Neural cell (in vitro differentiated cells): ENCODE results near the gene UBASH3B.

Experiments
- CTCF ChIP-seq: fragments of 450-650 bp; IDR thresholded peaks from 2 replicates; pipeline ENCODE4 v1.5.1; 2014; ENCODE audit warnings: antibody characterized with exemption, mild to moderate bottlenecking, moderate library complexity; ENCODE audit not compliant: poor library complexity, severe bottlenecking
- EZH2 ChIP-seq: fragments of 200-600, 300-800 bp; shearing (Covaris generic), sonication (generic); IDR thresholded peaks from 2 replicates; pipeline ENCODE4 v1.6.1; 2014; ENCODE audit warnings: antibody characterized with exemption, low read length, borderline replicate concordance, mild to moderate bottlenecking; ENCODE audit not compliant: insufficient read depth, poor library complexity, severe bottlenecking

GRCh38 chr11:122665861-122666260 lies 10.3 kb downstream of the UBASH3B start:
- TF ChIP-seq CTCF (no peak), EZH2 (no peak)
